IgD-negative memory B cell (primary cell): Measurements from ENCODE around the gene NPM1. TPM values are rescaled to one million over a fixed set of nuclear protein-coding genes. Genes with fewer than 3 reads are reported as not detected.

Experiments
- H3K27ac Mint-ChIP-seq, 3 donors: one replicate each; pipeline ENCODE4 v1.8.0; 2020 to 2022; ENCODE audit warnings: mild to moderate bottlenecking in 3 of 3, mixed read lengths in 3 of 3, moderate library complexity in 1 of 3
- H3K27me3 Mint-ChIP-seq: one replicate; pipeline ENCODE4 v1.8.0; 2021; ENCODE audit warnings: mixed read lengths
- H3K36me3 Mint-ChIP-seq: one replicate; pipeline ENCODE4 v1.8.0; 2020; ENCODE audit warnings: mild to moderate bottlenecking, mixed read lengths
- H3K4me1 Mint-ChIP-seq, 3 donors: one replicate each; pipeline ENCODE4 v1.8.0; 2020 to 2022; ENCODE audit warnings: mixed read lengths in 3 of 3, mild to moderate bottlenecking in 1 of 3
- H3K4me3 Mint-ChIP-seq, 4 donors: one replicate each; pipeline ENCODE4 v1.8.0; 2020 to 2022; ENCODE audit warnings: mild to moderate bottlenecking in 4 of 4, mixed read lengths in 4 of 4, moderate library complexity in 3 of 4
- H3K9me3 Mint-ChIP-seq, 3 donors: one replicate each; pipeline ENCODE4 v1.8.0; 2020 to 2021; ENCODE audit warnings: mixed read lengths in 3 of 3, mild to moderate bottlenecking in 1 of 3
- polyA plus RNA-seq: library from polyadenylated mRNA; unstranded; fragments of 300-500 nt; fragmentation: Illumina TruSeq; gene quantifications from one replicate; pipeline ENCODE4 v1.2.3, GENCODE V29; 2021

NPM1 gene
- polyA plus RNA-seq, 1 donor from 2014 or later = 715 TPM

DNA sequence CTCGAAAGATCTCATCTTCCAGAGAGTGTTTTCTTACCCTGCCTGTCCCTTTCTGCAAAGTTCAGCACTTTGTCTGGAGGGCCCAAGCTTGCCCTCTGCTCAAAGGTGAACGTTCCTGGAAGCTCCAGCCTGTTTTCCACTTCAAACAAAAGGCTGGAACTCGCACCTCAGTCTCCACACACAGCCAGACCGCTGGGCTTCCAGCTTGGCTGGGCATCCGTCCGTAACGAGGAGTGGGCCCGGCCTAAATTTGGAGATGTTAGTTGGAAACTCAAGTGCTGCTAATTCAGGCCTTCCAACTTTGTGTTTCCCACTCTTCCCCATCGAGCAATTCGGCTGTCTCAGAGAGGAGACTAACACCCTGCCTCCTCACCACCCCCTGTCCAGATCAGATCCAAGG is 66.9 kb downstream of the NPM1 start:
- H3K27me3 Mint-ChIP-seq = peaks cover 37% of the 10 kb centered on the region
- no peaks in the 10 kb centered on the region for H3K4me1 Mint-ChIP-seq
- no peak overlapping the region for H3K4me3 Mint-ChIP-seq

DNA sequence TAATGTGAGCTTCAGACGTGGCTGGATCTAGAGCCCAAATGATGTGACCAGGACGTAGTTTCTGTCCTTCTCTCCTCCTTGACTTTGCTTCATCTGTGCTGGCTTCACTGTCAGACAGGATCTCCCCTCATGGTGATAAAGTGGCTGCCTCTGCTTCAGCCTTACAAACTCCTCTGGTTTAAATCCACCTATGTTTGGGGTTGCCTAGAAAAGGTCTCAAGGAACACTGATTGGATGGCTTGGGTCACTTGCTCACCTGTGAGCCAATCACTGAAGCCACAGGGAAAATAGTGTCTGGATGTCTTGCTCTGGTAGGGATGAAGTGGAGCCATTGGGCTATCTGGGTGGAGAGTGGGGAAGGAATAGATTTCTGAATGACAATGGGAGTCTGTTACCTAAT is 67.9 kb downstream of the NPM1 start:
- Mint-ChIP-seq H3K36me3 (no peaks in the 10 kb centered on the region), H3K4me1 (no peaks in the 10 kb centered on the region), H3K9me3 (peaks cover 0 to 3% (median 0%) of the 10 kb centered on the region in 3 donors), H3K27me3 (peaks cover 32% of the 10 kb centered on the region), H3K27ac (no peak overlapping the region), H3K4me3 (no peak overlapping the region)

More for the DNA sequence above, 66.9 kb downstream of the NPM1 start:
- peaks cover 0 to 3% (median 0%) of the 10 kb centered on the region in 3 donors for H3K9me3 Mint-ChIP-seq
- no peaks in the 10 kb centered on the region for H3K36me3 Mint-ChIP-seq
- H3K27ac Mint-ChIP-seq = no peak overlapping the region

DNA sequence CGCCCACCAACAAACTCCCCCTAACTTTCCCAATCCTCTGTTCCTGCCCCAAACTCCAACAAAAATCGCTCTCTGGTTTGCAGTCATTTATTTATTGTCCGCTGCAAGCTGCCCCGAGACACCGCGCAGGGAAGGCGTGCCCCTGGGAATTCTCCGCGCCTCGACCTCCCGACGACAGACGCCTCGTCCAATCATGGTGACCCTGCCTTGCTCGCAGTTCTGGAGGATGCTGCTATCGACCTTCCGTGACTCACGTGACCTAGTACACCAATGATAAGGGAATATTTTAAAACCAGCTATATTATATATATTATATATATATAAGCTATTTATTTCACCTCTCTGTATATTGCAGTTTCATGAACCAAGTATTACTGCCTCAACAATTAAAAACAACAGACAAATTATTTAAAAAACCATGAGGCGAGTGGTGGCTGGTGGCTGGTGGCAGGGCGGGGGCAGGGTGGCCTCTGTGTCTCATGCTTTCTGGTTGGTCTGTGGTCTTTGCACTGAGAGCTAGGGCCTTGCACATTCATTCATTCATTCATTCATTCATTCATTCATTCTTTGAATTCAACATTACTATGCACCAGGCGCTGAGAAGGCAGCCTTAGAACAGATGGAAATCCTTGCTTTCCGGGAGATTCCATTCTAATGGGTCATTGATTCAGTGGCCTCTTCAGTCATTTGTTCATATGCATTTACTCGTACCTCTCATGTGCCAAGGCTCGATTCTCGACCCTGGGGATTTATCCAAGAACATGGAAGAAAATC is 69.7 kb downstream of the NPM1 start:
- no peak overlapping the region for H3K4me3 Mint-ChIP-seq
- no peaks in the 10 kb centered on the region for H3K36me3 Mint-ChIP-seq
- peaks cover 23% of the 10 kb centered on the region for H3K27me3 Mint-ChIP-seq
- no peaks in the 10 kb centered on the region for H3K4me1 Mint-ChIP-seq
- H3K9me3 Mint-ChIP-seq = peaks cover 0 to 3% (median 0%) of the 10 kb centered on the region in 3 donors
- no peak overlapping the region for H3K27ac Mint-ChIP-seq

DNA sequence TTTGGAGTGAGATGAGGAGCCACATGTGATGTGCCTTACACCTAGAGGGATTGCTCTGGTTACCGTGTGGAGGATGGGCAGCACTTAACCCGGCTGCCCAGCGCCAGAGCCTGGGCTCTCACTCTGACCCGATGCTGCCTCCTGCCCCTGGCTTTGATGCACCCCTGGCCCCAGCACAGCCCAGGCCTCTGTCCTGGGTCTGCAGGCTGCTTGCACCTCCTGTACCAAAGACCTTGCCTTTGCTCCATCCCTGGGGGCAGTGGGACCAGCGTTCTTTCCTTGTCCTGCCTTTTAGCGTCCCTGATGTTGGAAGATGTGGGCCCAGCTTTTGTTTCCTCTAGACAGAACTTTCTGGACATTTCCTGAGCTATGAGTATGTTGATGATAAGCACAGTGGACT is 72.2 kb downstream of the NPM1 start:
- peaks cover 0 to 3% (median 0%) of the 10 kb centered on the region in 3 donors for H3K9me3 Mint-ChIP-seq
- no peaks in the 10 kb centered on the region for H3K4me1 Mint-ChIP-seq
- H3K27me3 Mint-ChIP-seq = peaks cover 11% of the 10 kb centered on the region
- H3K36me3 Mint-ChIP-seq = no peaks in the 10 kb centered on the region
- H3K27ac Mint-ChIP-seq = no peak overlapping the region
- no peak overlapping the region for H3K4me3 Mint-ChIP-seq

Other genes starting within 250 kb of the NPM1 start
- not detected for gene TLX3, start 78.6 kb upstream of the NPM1 start, polyA plus RNA-seq
- not detected for gene FGF18, start 31.8 kb downstream of the NPM1 start, polyA plus RNA-seq